Panc1 (cell line): ENCODE data around the gene HIGD2B.

Experiments used
- POLR2AphosphoS5 ChIP-seq: IDR thresholded peaks from 2 replicates; pipeline ENCODE4 v1.6.1; 2012; ENCODE audit warnings: mild to moderate bottlenecking, low read depth, low read length, moderate library complexity
- REST ChIP-seq, 2 experiments: IDR thresholded peaks; 2 replicates each; pipeline ENCODE4 v1.6.1; 2011 to 2012; ENCODE audit warnings: low read depth in 2 of 2, control low read depth in 1 of 2, low read length in 1 of 2, mild to moderate bottlenecking in 1 of 2, moderate library complexity in 1 of 2; ENCODE audit not compliant: insufficient read depth in 1 of 2
- SIN3A ChIP-seq: IDR thresholded peaks from 2 replicates; pipeline ENCODE4 v1.6.1; 2012; ENCODE audit warnings: low read depth, mild to moderate bottlenecking, low read length, moderate library complexity, borderline replicate concordance; ENCODE audit not compliant: insufficient read depth
- TCF7L2 ChIP-seq: IDR thresholded peaks from 2 replicates; pipeline ENCODE4 v1.6.1; 2011; ENCODE audit warnings: mild to moderate bottlenecking, low read depth, low read length, inconsistent platforms
- TF ChIP-seq, protein P1 (sequence below): fragments of 450-650 bp; IDR thresholded peaks from 2 replicates; pipeline ENCODE4 v1.5.1; 2017; ENCODE audit warnings: mild to moderate bottlenecking

DNA sequence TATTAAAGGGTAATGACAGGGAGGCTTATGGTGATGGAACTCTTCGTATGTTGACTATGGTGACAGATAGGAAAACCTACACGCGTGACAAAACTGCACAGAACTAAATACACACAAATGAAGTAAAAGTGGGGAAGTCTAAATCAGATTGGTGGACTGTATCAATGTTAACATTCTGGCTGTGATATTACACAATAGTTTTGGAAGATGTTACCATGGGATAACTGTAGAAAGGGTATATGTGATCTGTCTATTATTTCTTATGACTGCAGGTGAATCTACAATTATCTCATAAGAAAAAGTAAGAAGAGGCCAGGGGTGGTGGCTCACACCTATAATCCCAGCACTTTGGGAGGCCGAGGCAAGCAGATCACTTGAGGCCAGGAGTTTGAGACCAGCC, 9.1 kb downstream of the HIGD2B start:
- TF ChIP-seq, protein P1, sequence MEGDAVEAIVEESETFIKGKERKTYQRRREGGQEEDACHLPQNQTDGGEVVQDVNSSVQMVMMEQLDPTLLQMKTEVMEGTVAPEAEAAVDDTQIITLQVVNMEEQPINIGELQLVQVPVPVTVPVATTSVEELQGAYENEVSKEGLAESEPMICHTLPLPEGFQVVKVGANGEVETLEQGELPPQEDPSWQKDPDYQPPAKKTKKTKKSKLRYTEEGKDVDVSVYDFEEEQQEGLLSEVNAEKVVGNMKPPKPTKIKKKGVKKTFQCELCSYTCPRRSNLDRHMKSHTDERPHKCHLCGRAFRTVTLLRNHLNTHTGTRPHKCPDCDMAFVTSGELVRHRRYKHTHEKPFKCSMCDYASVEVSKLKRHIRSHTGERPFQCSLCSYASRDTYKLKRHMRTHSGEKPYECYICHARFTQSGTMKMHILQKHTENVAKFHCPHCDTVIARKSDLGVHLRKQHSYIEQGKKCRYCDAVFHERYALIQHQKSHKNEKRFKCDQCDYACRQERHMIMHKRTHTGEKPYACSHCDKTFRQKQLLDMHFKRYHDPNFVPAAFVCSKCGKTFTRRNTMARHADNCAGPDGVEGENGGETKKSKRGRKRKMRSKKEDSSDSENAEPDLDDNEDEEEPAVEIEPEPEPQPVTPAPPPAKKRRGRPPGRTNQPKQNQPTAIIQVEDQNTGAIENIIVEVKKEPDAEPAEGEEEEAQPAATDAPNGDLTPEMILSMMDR: no peak
- no peak for TF ChIP-seq POLR2AphosphoS5
- no peak for TF ChIP-seq REST (IDR thresholded peaks at IDR 0.05; ENCODE audit: insufficient read depth in 1 of 2, low read depth in 2 of 2, low read length in 1 of 2)
- TF ChIP-seq SIN3A: no peak
- TF ChIP-seq TCF7L2: no peak
